ENCODE results near the gene ARHGEF12. TPM values are rescaled to one million over a fixed set of nuclear protein-coding genes. Genes with fewer than 3 reads are reported as not detected.

Gene ARHGEF12
- total and polyA plus RNA-seq, 2 donors (not counting 1 experiment from before 2014, with no cell fraction given), result 2.0 to 21.6 TPM

DNA sequence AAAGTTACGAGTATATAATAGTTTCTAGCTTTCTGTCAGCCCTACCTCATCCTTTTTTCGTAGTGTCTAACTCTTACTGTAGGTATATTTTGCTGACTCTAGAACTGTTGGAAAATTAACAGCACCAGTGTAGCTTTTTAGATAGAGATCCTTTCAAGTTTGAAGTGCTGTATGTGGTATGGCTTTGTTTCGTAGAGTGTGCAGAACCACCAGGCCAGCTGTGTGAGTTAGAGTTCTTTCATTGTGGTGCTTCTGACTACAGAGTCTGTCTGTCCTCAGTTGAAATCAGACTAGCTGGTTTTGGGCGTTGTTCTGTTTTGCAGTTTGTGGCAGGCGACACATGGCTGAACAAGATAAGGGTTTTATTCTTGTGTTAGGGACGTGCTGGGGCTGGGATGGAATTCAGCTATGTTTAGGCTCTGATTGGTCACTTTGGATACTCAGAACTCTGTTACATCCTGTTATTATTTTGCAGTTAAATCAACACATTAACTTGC, 3.2 kb downstream of the ARHGEF12 start:
- 52% methylated on average over 3 of the region's 6 CpGs for WGBS (ENCODE audit: insufficient coverage)
- Histone ChIP-seq H3K4me3 (ENCODE audit: control extremely low read depth in 1 of 5, extremely low read depth in 1 of 5, insufficient read depth in 1 of 5, low read depth in 2 of 5, low read length in 4 of 5) (no peak overlapping the region), H3K4me2 (replicated peaks; ENCODE audit: low read depth, low read length, poor library complexity, severe bottlenecking) (no peak overlapping the region), H2AFZ (ENCODE audit: insufficient read depth, low read depth, low read length, poor library complexity, severe bottlenecking) (no peak overlapping the region), H3K9ac (ENCODE audit: low read length) (no peak overlapping the region), H3K36me3 (replicated peaks in 1 of 2; ENCODE audit: control extremely low read depth in 1 of 2, control insufficient read depth in 1 of 2, extremely low read depth in 1 of 2, insufficient read depth in 2 of 2, low read length in 1 of 2) (no peaks in the 10 kb centered on the region), H3K79me2 (ENCODE audit: control insufficient read depth, insufficient read depth, low read length) (peaks cover 35% of the 10 kb centered on the region), H4K20me1 (ENCODE audit: control insufficient read depth, insufficient read depth, low read length, poor library complexity, severe bottlenecking) (peaks cover 66% of the 10 kb centered on the region), H3K4me1 (ENCODE audit: control insufficient read depth in 2 of 2, insufficient read depth in 2 of 2, low read length in 2 of 2) (peaks cover 36 to 56% of the 10 kb centered on the region in 2 donors), H3K27me3 (replicated peaks in 1 of 4; ENCODE audit: control extremely low read depth in 1 of 4, control insufficient read depth in 3 of 4, insufficient read depth in 4 of 4, low read length in 3 of 4) (peaks cover 4 to 60% (median 44%) of the 10 kb centered on the region in 4 experiments), H3K27ac (ENCODE audit: low read length in 2 of 2) (no peak overlapping the region), H3K9me3 (ENCODE audit: control extremely low read depth in 1 of 3, control insufficient read depth in 2 of 3, insufficient read depth in 1 of 3, low read length in 2 of 3) (peaks cover 0 to 5% (median 4%) of the 10 kb centered on the region in 3 donors)
- TF ChIP-seq EZH2 (IDR thresholded peaks at IDR 0.05; ENCODE audit: borderline replicate concordance, insufficient read depth, low read depth, low read length, poor library complexity, severe bottlenecking) (no peak), CTCF (IDR thresholded peaks at IDR 0.05) (no peak)
- no peak overlapping the region for H3K4me3 Mint-ChIP-seq
- ATAC-seq (ENCODE audit: low read depth), result no peak
- ChIA-PET CTCF (interaction anchor here (1.1 to 1.4 kb wide), 2 partner anchors 10 to 855 kb away, joined by 3 to 4 read pairs; no protein-coding TSS in a partner anchor), POLR2A (no interaction called here)
- intact Hi-C loops (cut with micrococcal nuclease), result loop anchor here (5.0 to 10.0 kb wide), 4 partner anchors 85 to 955 kb away; partner anchors contain the start of genes GRIK4, NECTIN1 and SC5D
- H3K4me1 Mint-ChIP-seq, result peaks cover 42% of the 10 kb centered on the region
- H3K9me3 Mint-ChIP-seq (ENCODE audit: insufficient read depth), result no peaks in the 10 kb centered on the region
- DNase-seq, result no peak
- H3K27me3 Mint-ChIP-seq, result peaks cover 46% of the 10 kb centered on the region
- H3K27ac Mint-ChIP-seq, result no peak overlapping the region

- intact Hi-C loops (cut with micrococcal nuclease), result no loop called here
- H3K4me1 Mint-ChIP-seq, result peaks cover 43% of the 10 kb centered on the region
These were observed 4.3 kb downstream of the ARHGEF12 start for GRCh38 chr11:120340529-120340928.

More at GRCh38 chr11:120340529-120340928, 4.3 kb downstream of the ARHGEF12 start:
- H3K9ac ChIP-seq (ENCODE audit: low read length), result no peak overlapping the region
- CTCF ChIA-PET, result no interaction called here
- H3K79me2 ChIP-seq (ENCODE audit: control insufficient read depth, insufficient read depth, low read length), result peaks cover 35% of the 10 kb centered on the region
- no peak overlapping the region for H3K27ac ChIP-seq (ENCODE audit: low read length in 2 of 2)
- Mint-ChIP-seq H3K4me3 (no peak overlapping the region), H3K27me3 (peaks cover 51% of the 10 kb centered on the region), H3K9me3 (ENCODE audit: insufficient read depth) (no peaks in the 10 kb centered on the region), H3K27ac (no peak overlapping the region)
- DNase-seq (no peak), ATAC-seq (ENCODE audit: low read depth) (no peak)
- no peak overlapping the region for H3K4me3 ChIP-seq (ENCODE audit: control extremely low read depth in 1 of 5, extremely low read depth in 1 of 5, insufficient read depth in 1 of 5, low read depth in 2 of 5, low read length in 4 of 5)
- H3K4me2 ChIP-seq (replicated peaks; ENCODE audit: low read depth, low read length, poor library complexity, severe bottlenecking), result no peak overlapping the region
- peaks cover 36 to 60% of the 10 kb centered on the region in 2 donors for H3K4me1 ChIP-seq (ENCODE audit: control insufficient read depth in 2 of 2, insufficient read depth in 2 of 2, low read length in 2 of 2)
- H2AFZ ChIP-seq (ENCODE audit: insufficient read depth, low read depth, low read length, poor library complexity, severe bottlenecking), result no peak overlapping the region
- H3K27me3 ChIP-seq (replicated peaks in 1 of 4; ENCODE audit: control extremely low read depth in 1 of 4, control insufficient read depth in 3 of 4, insufficient read depth in 4 of 4, low read length in 3 of 4), result peaks cover 4 to 60% (median 47%) of the 10 kb centered on the region in 4 experiments
- WGBS (ENCODE audit: insufficient coverage), result no CpG with 5 or more reads among the region's 2 CpGs
- peaks cover 4 to 5% (median 4%) of the 10 kb centered on the region in 3 donors for H3K9me3 ChIP-seq (ENCODE audit: control extremely low read depth in 1 of 3, control insufficient read depth in 2 of 3, insufficient read depth in 1 of 3, low read length in 2 of 3)
- POLR2A ChIA-PET, result no interaction called here
- H4K20me1 ChIP-seq (ENCODE audit: control insufficient read depth, insufficient read depth, low read length, poor library complexity, severe bottlenecking), result peaks cover 77% of the 10 kb centered on the region
- no peaks in the 10 kb centered on the region for H3K36me3 ChIP-seq (replicated peaks in 1 of 2; ENCODE audit: control extremely low read depth in 1 of 2, control insufficient read depth in 1 of 2, extremely low read depth in 1 of 2, insufficient read depth in 2 of 2, low read length in 1 of 2)
- TF ChIP-seq CTCF (IDR thresholded peaks at IDR 0.05) (no peak), EZH2 (IDR thresholded peaks at IDR 0.05; ENCODE audit: borderline replicate concordance, insufficient read depth, low read depth, low read length, poor library complexity, severe bottlenecking) (no peak)
